Neural cell (in vitro differentiated cells): Measurements from ENCODE around the gene CMTM8. TPM values are rescaled to one million over a fixed set of nuclear protein-coding genes. Genes with fewer than 3 reads are reported as not detected.

Source experiments
- H2AFZ ChIP-seq: fragments of 200-600, 300-800 bp; sonication (generic), shearing (Covaris generic); 2 replicates; pipeline ENCODE4 v1.6.0; 2014; ENCODE audit warnings: low read depth, mild to moderate bottlenecking, antibody characterized with exemption, low read length, moderate library complexity
- H3F3A ChIP-seq: fragments of 200-600 bp; shearing (Covaris generic); 2 replicates; pipeline ENCODE4 v1.6.1; 2016; ENCODE audit warnings: mild to moderate bottlenecking, moderate library complexity, mixed read lengths, antibody characterized with exemption, low read length; ENCODE audit not compliant: insufficient read depth, poor library complexity, severe bottlenecking
- H3K27ac ChIP-seq: fragments of 200-600, 300-800 bp; sonication (generic), shearing (Covaris generic); 2 replicates; pipeline ENCODE4 v1.5.1; 2014; ENCODE audit warnings: mild to moderate bottlenecking, low read length, moderate library complexity
- H3K27me3 ChIP-seq: fragments of 300-800, 200-600 bp; sonication (generic), shearing (Covaris generic); 2 replicates; pipeline ENCODE4 v1.6.0; 2014; ENCODE audit warnings: mild to moderate bottlenecking, low read depth, low read length, moderate library complexity; ENCODE audit not compliant: insufficient read depth
- H3K36me3 ChIP-seq: fragments of 300-800, 200-600 bp; sonication (generic), shearing (Covaris generic); 2 replicates; pipeline ENCODE4 v1.5.1; 2014; ENCODE audit warnings: mild to moderate bottlenecking, antibody characterized with exemption, low read length, moderate library complexity; ENCODE audit not compliant: insufficient read depth
- H3K4me2 ChIP-seq: fragments of 300-800, 200-600 bp; sonication (generic), shearing (Covaris generic); 2 replicates; pipeline ENCODE4 v1.6.0; 2014; ENCODE audit warnings: mild to moderate bottlenecking, low read length
- H3K4me3 ChIP-seq: fragments of 300-800, 200-600 bp; sonication (generic), shearing (Covaris generic); 2 replicates; pipeline ENCODE4 v1.5.1; 2014; ENCODE audit warnings: mild to moderate bottlenecking, low read length, moderate library complexity
- H3K79me2 ChIP-seq: fragments of 200-600 bp; shearing (Covaris generic); replicated peaks from 2 replicates; pipeline ENCODE4 v1.6.0; 2014; ENCODE audit warnings: mild to moderate bottlenecking, low read length, moderate library complexity; ENCODE audit not compliant: insufficient read depth
- H3K9ac ChIP-seq: fragments of 300-800, 200-600 bp; sonication (generic), shearing (Covaris generic); 2 replicates; pipeline ENCODE4 v1.6.1; 2016; ENCODE audit warnings: mild to moderate bottlenecking, low read length, mixed read lengths
- H3K9me2 ChIP-seq: fragments of 200-600 bp; shearing (Covaris generic); 2 replicates; pipeline ENCODE4 v1.6.1; 2016; ENCODE audit warnings: mild to moderate bottlenecking, low read length, mixed read lengths; ENCODE audit not compliant: insufficient read depth
- H3K9me3 ChIP-seq: fragments of 200-600, 300-800 bp; sonication (generic), shearing (Covaris generic); 2 replicates; pipeline ENCODE4 v1.6.1; 2016; ENCODE audit warnings: mild to moderate bottlenecking, mixed run types, low read length, moderate library complexity, mixed read lengths
- H4K20me1 ChIP-seq: fragments of 200-600 bp; shearing (Covaris generic); 2 replicates; pipeline ENCODE4 v1.6.1; 2016; ENCODE audit warnings: mild to moderate bottlenecking, mixed run types; ENCODE audit not compliant: insufficient read depth
- CTCF ChIP-seq: fragments of 450-650 bp; IDR thresholded peaks from 2 replicates; pipeline ENCODE4 v1.5.1; 2014; ENCODE audit warnings: antibody characterized with exemption, mild to moderate bottlenecking, moderate library complexity; ENCODE audit not compliant: poor library complexity, severe bottlenecking
- EP300 ChIP-seq: fragments of 450-650 bp; conservative IDR thresholded peaks from 2 replicates; pipeline ENCODE4 v1.6.1; 2014; ENCODE audit warnings: antibody characterized with exemption, mild to moderate bottlenecking, moderate library complexity; ENCODE audit not compliant: poor library complexity, severe bottlenecking
- EZH2 ChIP-seq: fragments of 200-600, 300-800 bp; shearing (Covaris generic), sonication (generic); IDR thresholded peaks from 2 replicates; pipeline ENCODE4 v1.6.1; 2014; ENCODE audit warnings: antibody characterized with exemption, low read length, borderline replicate concordance, mild to moderate bottlenecking; ENCODE audit not compliant: insufficient read depth, poor library complexity, severe bottlenecking
- MXI1 ChIP-seq: fragments of 450-650 bp; conservative IDR thresholded peaks from 2 replicates; pipeline ENCODE4 v1.6.1; 2014; ENCODE audit warnings: antibody characterized with exemption, mild to moderate bottlenecking; ENCODE audit not compliant: poor library complexity, severe bottlenecking
- POLR2AphosphoS5 ChIP-seq: IDR thresholded peaks from 2 replicates; pipeline ENCODE4 v1.6.1; 2012
- RAD21 ChIP-seq: fragments of 450-650 bp; conservative IDR thresholded peaks from 2 replicates; pipeline ENCODE4 v1.6.1; 2014; ENCODE audit warnings: antibody characterized with exemption, mild to moderate bottlenecking, moderate library complexity
- REST ChIP-seq: IDR thresholded peaks from 2 replicates; pipeline ENCODE4 v1.6.1; 2012; ENCODE audit warnings: borderline replicate concordance
- SMC3 ChIP-seq: fragments of 450-650 bp; conservative IDR thresholded peaks from 2 replicates; pipeline ENCODE4 v1.6.1; 2014; ENCODE audit warnings: antibody characterized with exemption, mild to moderate bottlenecking, moderate library complexity; ENCODE audit not compliant: poor library complexity
- TAF1 ChIP-seq: IDR thresholded peaks from 2 replicates; pipeline ENCODE4 v1.6.1; 2012; ENCODE audit warnings: low read depth
- polyA plus RNA-seq: library from polyadenylated mRNA; depleted of rRNA; stranded (reverse); fragments of >200 nt; gene quantifications from 2 replicates; pipeline ENCODE4 v1.2.3, GENCODE V29; 2014

Gene CMTM8
- polyA plus RNA-seq, 1 donor from 2014 or later = not detected

- no peaks in the 10 kb centered on the region for H3F3A ChIP-seq
- H3K79me2 ChIP-seq = no peaks in the 10 kb centered on the region
- H3K4me2 ChIP-seq = no peak overlapping the region
- H4K20me1 ChIP-seq = no peaks in the 10 kb centered on the region
- H3K9me3 ChIP-seq = no peaks in the 10 kb centered on the region
- H3K9me2 ChIP-seq = no peaks in the 10 kb centered on the region
- TF ChIP-seq CTCF (no peak), SMC3 (no peak), TAF1 (no peak), RAD21 (no peak), REST (no peak), EP300 (no peak), EZH2 (no peak)
- H3K4me3 ChIP-seq = no peak overlapping the region
- H3K36me3 ChIP-seq = no peaks in the 10 kb centered on the region
- no peak overlapping the region for H3K27ac ChIP-seq
- H2AFZ ChIP-seq = no peak overlapping the region
- no peaks in the 10 kb centered on the region for H3K27me3 ChIP-seq
- no peak overlapping the region for H3K9ac ChIP-seq
Measured at GRCh38 chr3:32255345-32255744, 16.9 kb downstream of the CMTM8 start.

- Histone ChIP-seq H3K9ac (no peak overlapping the region), H3K9me3 (no peaks in the 10 kb centered on the region), H3K27ac (no peak overlapping the region), H3K9me2 (no peaks in the 10 kb centered on the region), H3K4me3 (no peak overlapping the region), H3K4me2 (no peak overlapping the region), H3K27me3 (no peaks in the 10 kb centered on the region), H3K36me3 (no peaks in the 10 kb centered on the region), H4K20me1 (no peaks in the 10 kb centered on the region), H2AFZ (no peak overlapping the region), H3K79me2 (no peaks in the 10 kb centered on the region), H3F3A (no peaks in the 10 kb centered on the region)
- TF ChIP-seq CTCF = no peak
- TF ChIP-seq MXI1 = no peak
- TF ChIP-seq REST = no peak
- no peak for TF ChIP-seq EZH2
- no peak for TF ChIP-seq SMC3
- TF ChIP-seq EP300 = no peak
- TF ChIP-seq RAD21 = no peak
- no peak for TF ChIP-seq TAF1
- no peak for TF ChIP-seq POLR2AphosphoS5
Measured at GRCh38 chr3:32256206-32256605, 17.7 kb downstream of the CMTM8 start.
